Activated CD4-positive, alpha-beta memory T cell treated with anti-CD3 and anti-CD28 coated beads, Interleukin-2, amount 10 ng/mL, durations not matched to agents 7 days and 5 days (primary cell): ENCODE measurements around the gene RNF19B. TPM values are rescaled to one million over a fixed set of nuclear protein-coding genes. Genes with fewer than 3 reads are reported as not detected.
A peak's percentile ranks its signal among the peaks of the same experiment; 100 is the strongest.

Source experiments
- CTCF ChIA-PET: fragments of 350-600 bp; sonication (Branson Sonifier 250); formaldehyde crosslinking; loops from one replicate; lab custom pipeline; 2021; ENCODE audit warnings: antibody characterized with exemption, inconsistent platforms; lab: Charles Lee
- POLR2A ChIA-PET: fragments of 350-600 bp; sonication (Branson Sonifier 250); formaldehyde crosslinking; loops from one replicate; lab custom pipeline; 2021; ENCODE audit warnings: antibody characterized with exemption; lab: Charles Lee
- DNase-seq: peaks from one replicate; pipeline ENCODE4 v3.0.0-alpha.2; 2020
- H3K27ac Mint-ChIP-seq: one replicate; pipeline ENCODE4 v1.8.0; 2021; ENCODE audit warnings: mild to moderate bottlenecking, mixed read lengths
- H3K27me3 Mint-ChIP-seq: one replicate; pipeline ENCODE4 v1.8.0; 2021; ENCODE audit warnings: mixed read lengths
- H3K36me3 Mint-ChIP-seq: one replicate; pipeline ENCODE4 v1.8.0; 2021; ENCODE audit warnings: low read depth, mixed read lengths
- H3K4me1 Mint-ChIP-seq: one replicate; pipeline ENCODE4 v1.8.0; 2021; ENCODE audit warnings: mixed read lengths
- H3K4me3 Mint-ChIP-seq: one replicate; pipeline ENCODE4 v1.8.0; 2021; ENCODE audit warnings: mild to moderate bottlenecking, mixed read lengths
- H3K9me3 Mint-ChIP-seq: one replicate; pipeline ENCODE4 v1.8.0; 2021; ENCODE audit warnings: mixed read lengths
- total RNA-seq, 2 experiments: library from RNA; stranded (reverse); gene quantifications; one replicate each; pipeline ENCODE4 v1.2.3, GENCODE V29; 2021

RNF19B gene
- total RNA-seq, 2 experiments from 2014 or later = 42.9 to 46.9 TPM

GRCh38 chr1:32902535-32902920, 62.1 kb downstream of the RNF19B start:
- Mint-ChIP-seq H3K9me3 (no peaks in the 10 kb centered on the region), H3K4me3 (no peak overlapping the region), H3K27ac (no peak overlapping the region), H3K36me3 (no peaks in the 10 kb centered on the region), H3K4me1 (peaks cover 10% of the 10 kb centered on the region), H3K27me3 (peaks cover 48% of the 10 kb centered on the region)
- POLR2A ChIA-PET = interaction anchor here (1.0 kb wide), 1 partner anchor 20 kb away, joined by 3 read pairs; no protein-coding TSS in a partner anchor
- CTCF ChIA-PET = interaction anchor here (1.5 kb wide), 1 partner anchor 26 kb away, joined by 5 read pairs; no protein-coding TSS in a partner anchor
- DNase-seq = no peak

- Mint-ChIP-seq H3K4me1 (peaks cover 10% of the 10 kb centered on the region), H3K27me3 (peaks cover 51% of the 10 kb centered on the region), H3K27ac (no peak overlapping the region), H3K9me3 (no peaks in the 10 kb centered on the region), H3K36me3 (no peaks in the 10 kb centered on the region), H3K4me3 (peak overlapping the region; percentile 68)
- CTCF ChIA-PET = interaction anchor here (1.5 kb wide), 1 partner anchor 26 kb away, joined by 5 read pairs; no protein-coding TSS in a partner anchor
- no peak for DNase-seq
- POLR2A ChIA-PET = interaction anchor here (1.0 kb wide), 1 partner anchor 20 kb away, joined by 3 read pairs; no protein-coding TSS in a partner anchor
Measured at GRCh38 chr1:32901823-32902534, 62.6 kb downstream of the RNF19B start.

GRCh38 chr1:32900956-32901822, 63.4 kb downstream of the RNF19B start, which contains the start of gene TMEM54:
TMEM54 (minus strand) TSS chr1:32901389; CDS start chr1:32901238, 151 bp downstream.
- peaks cover 10% of the 10 kb centered on the region for H3K4me1 Mint-ChIP-seq
- ChIA-PET CTCF (no interaction called here), POLR2A (no interaction called here)
- no peak for DNase-seq
- peak within 1 kb of the TSS; percentile 68 for H3K4me3 Mint-ChIP-seq
- H3K27me3 Mint-ChIP-seq = peaks cover 55% of the 10 kb centered on the region
- H3K36me3 Mint-ChIP-seq = no peaks in the 10 kb centered on the region
- no peaks in the 10 kb centered on the region for H3K9me3 Mint-ChIP-seq
- H3K27ac Mint-ChIP-seq = no peak within 1 kb of the TSS

GRCh38 chr1:32900371-32900955, 64.1 kb downstream of the RNF19B start:
- no peak for DNase-seq
- Mint-ChIP-seq H3K27me3 (peaks cover 58% of the 10 kb centered on the region), H3K36me3 (no peaks in the 10 kb centered on the region), H3K27ac (no peak overlapping the region), H3K4me1 (peaks cover 10% of the 10 kb centered on the region), H3K9me3 (no peaks in the 10 kb centered on the region), H3K4me3 (peak overlapping the region; percentile 32)
- ChIA-PET POLR2A (no interaction called here), CTCF (no interaction called here)

- H3K27ac Mint-ChIP-seq = no peak overlapping the region
- no peaks in the 10 kb centered on the region for H3K36me3 Mint-ChIP-seq
- no peaks in the 10 kb centered on the region for H3K9me3 Mint-ChIP-seq
- ChIA-PET POLR2A (no interaction called here), CTCF (interaction anchor here (1.1 kb wide), 1 partner anchor 10 kb away, joined by 4 read pairs; no protein-coding TSS in a partner anchor)
- peaks cover 57% of the 10 kb centered on the region for H3K27me3 Mint-ChIP-seq
- DNase-seq = no peak
- no peak overlapping the region for H3K4me3 Mint-ChIP-seq
- H3K4me1 Mint-ChIP-seq = peaks cover 10% of the 10 kb centered on the region
Measured at GRCh38 chr1:32899586-32900296, 64.9 kb downstream of the RNF19B start.

- POLR2A ChIA-PET = no interaction called here
- H3K4me3 Mint-ChIP-seq = no peak overlapping the region
- H3K36me3 Mint-ChIP-seq = no peaks in the 10 kb centered on the region
Measured at GRCh38 chr1:32898958-32899357, 65.7 kb downstream of the RNF19B start.

DNA sequence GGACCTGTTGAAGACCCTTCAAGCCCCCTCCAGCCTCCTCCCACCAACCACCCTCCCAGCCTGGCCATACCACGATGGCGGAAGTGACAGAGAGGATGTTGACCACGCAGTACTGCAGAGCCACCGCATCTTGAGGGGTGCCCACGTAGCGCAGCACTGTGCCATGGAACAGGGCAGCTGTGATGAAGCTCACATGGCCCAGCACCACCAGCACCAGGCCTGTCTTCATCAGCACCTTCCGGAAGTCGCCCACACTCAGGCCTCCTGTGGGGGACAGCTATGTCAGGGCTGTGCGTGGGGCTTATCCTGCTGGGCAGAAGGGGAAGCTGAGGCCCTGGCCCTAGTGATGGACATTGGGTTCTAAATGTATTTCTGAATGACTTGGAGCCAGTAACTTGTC, 66.6 kb downstream of the RNF19B start:
- ChIA-PET POLR2A (no interaction called here), CTCF (interaction anchor here (0.6 kb wide), 1 partner anchor 218 kb away, joined by 4 read pairs; no protein-coding TSS in a partner anchor)
- H3K9me3 Mint-ChIP-seq = no peaks in the 10 kb centered on the region
- no peak overlapping the region for H3K4me3 Mint-ChIP-seq
- peaks cover 10% of the 10 kb centered on the region for H3K4me1 Mint-ChIP-seq
- peaks cover 57% of the 10 kb centered on the region for H3K27me3 Mint-ChIP-seq
- no peak overlapping the region for H3K27ac Mint-ChIP-seq
- H3K36me3 Mint-ChIP-seq = no peaks in the 10 kb centered on the region
- no peak for DNase-seq

More at GRCh38 chr1:32898958-32899357, 65.7 kb downstream of the RNF19B start:
- Mint-ChIP-seq H3K27me3 (peaks cover 55% of the 10 kb centered on the region), H3K27ac (no peak overlapping the region), H3K9me3 (no peaks in the 10 kb centered on the region), H3K4me1 (peaks cover 10% of the 10 kb centered on the region)
- DNase-seq = no peak
- CTCF ChIA-PET = interaction anchor here (0.6 to 1.1 kb wide), 2 partner anchors 9 to 219 kb away, joined by 4 read pairs; no protein-coding TSS in a partner anchor

DNA sequence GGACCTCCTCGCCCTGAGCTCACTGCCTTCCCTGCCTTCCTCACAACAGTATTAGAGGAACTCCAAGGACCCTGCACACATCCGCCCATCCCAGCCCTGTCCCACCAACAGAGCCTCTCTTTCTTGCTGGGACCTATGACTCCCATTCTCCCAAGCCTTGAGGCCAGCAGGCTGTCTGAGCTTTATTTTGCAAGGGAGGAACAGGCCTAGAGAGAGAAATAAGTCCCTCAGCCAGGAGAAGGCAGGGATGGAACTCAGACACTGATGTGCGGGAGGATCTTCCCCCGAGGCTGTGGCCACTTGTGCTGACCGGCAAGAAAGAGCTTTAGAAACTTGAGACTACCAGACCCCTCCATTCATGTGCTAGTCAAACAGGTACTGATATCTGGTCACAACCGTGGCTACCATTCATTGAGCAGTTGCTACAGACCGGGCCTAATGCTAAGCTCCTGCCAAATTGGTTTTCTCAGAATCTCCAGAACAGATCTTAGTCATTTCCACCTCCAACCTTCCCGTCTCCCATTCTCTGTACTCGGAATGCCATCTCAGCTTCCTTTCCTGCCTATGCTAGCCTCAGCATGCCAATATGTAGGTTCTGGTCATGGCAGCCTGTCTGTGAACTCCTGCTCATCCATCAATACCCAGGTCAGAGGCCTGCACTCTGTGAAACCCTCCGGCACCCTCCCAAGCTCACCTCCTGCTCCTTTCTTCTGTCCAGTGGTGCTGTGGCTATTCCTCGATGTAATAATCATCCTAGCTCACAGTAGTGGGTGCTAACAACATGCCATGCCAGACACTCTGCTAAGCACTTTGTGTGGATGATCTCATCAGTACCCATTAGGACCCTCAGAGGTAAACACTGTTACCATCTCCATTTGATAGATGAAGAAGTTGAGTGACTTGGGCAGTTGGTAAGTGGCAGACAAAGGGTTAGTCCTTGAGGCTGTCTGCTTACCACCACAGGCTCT, 67.2 kb downstream of the RNF19B start:
- ChIA-PET CTCF (interaction anchor here (0.7 to 1.0 kb wide), 2 partner anchors 22 to 199 kb away, joined by 3 to 4 read pairs; no protein-coding TSS in a partner anchor), POLR2A (no interaction called here)
- Mint-ChIP-seq H3K27me3 (peaks cover 56% of the 10 kb centered on the region), H3K9me3 (no peaks in the 10 kb centered on the region), H3K36me3 (no peaks in the 10 kb centered on the region), H3K4me1 (peaks cover 14% of the 10 kb centered on the region), H3K27ac (no peak overlapping the region), H3K4me3 (no peak overlapping the region)
- DNase-seq = no peak

GRCh38 chr1:32896451-32896850, 68.2 kb downstream of the RNF19B start:
- H3K36me3 Mint-ChIP-seq = no peaks in the 10 kb centered on the region
- H3K27ac Mint-ChIP-seq = no peak overlapping the region
- no peaks in the 10 kb centered on the region for H3K9me3 Mint-ChIP-seq
- peaks cover 57% of the 10 kb centered on the region for H3K27me3 Mint-ChIP-seq
- DNase-seq = no peak
- no peak overlapping the region for H3K4me3 Mint-ChIP-seq
- CTCF ChIA-PET = interaction anchor here (1.0 kb wide), 1 partner anchor 199 kb away, joined by 3 read pairs; no protein-coding TSS in a partner anchor
- peaks cover 9% of the 10 kb centered on the region for H3K4me1 Mint-ChIP-seq
- POLR2A ChIA-PET = no interaction called here

DNA sequence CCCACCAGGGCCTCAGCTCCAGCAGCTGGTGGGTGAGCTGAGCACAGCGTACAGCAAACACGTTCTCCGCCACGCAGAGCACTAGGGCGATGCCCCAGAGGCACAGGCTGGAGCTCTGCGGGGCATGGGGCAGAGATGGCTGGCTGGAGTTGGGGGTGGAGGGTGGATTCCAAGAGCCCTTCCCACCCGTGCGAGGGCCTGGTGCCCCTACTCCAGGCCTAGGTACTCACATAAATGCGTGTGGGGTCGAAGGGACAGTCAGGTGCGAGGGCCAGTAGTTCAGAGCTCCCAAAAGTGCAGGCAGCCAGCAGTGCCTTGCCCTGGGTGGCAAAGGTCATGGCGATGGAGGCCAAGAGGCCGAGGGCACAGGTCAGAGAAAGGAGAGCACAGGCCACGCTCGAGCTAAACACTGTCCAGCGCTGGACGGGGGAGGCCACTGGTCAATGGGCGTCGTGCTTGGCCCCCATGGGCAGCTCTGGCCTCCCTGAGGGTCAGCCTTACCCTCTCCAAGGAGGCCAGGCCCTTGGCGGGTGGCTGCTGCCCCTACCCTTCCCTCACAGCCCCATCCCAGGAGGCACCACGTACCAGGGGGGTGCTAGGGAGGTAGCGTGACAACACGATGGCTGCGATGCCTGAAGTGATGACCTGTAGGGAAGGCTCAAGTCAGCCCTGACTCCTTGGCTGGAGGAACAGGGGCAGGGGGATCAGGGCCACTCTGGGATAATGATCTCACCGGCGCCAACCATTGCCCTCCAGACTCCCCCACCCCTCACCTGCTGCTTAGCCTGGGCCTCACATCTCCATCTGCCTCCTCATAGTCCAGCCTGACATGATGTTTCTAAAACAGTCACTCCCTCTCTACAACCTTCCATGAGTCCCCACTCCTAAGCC, 69.0 kb downstream of the RNF19B start:
- Mint-ChIP-seq H3K36me3 (no peaks in the 10 kb centered on the region), H3K9me3 (no peaks in the 10 kb centered on the region), H3K27ac (no peak overlapping the region), H3K4me1 (peaks cover 7% of the 10 kb centered on the region), H3K27me3 (peaks cover 63% of the 10 kb centered on the region), H3K4me3 (no peak overlapping the region)
- ChIA-PET CTCF (interaction anchor here (1.2 kb wide), 1 partner anchor 11 kb away, joined by 4 read pairs; no protein-coding TSS in a partner anchor), POLR2A (no interaction called here)
- DNase-seq = no peak
